Vagina (tissue), 2 donors: ENCODE measurements around the gene CSRNP3.

ENCODE experiments used
- POLR2A ChIP-seq, 2 donors: fragments of 450-650 bp; IDR thresholded peaks; one replicate each; pipeline ENCODE4 v1.6.1; 2017; ENCODE audit warnings: antibody characterized with exemption in 2 of 2, mild to moderate bottlenecking in 2 of 2, moderate library complexity in 2 of 2
- POLR2AphosphoS5 ChIP-seq, 2 donors: sonication (generic); formaldehyde crosslinking; IDR thresholded peaks; one replicate each; pipeline ENCODE4 v1.9.0; 2017; ENCODE audit warnings: antibody characterized with exemption in 2 of 2, mild to moderate bottlenecking in 2 of 2, low read depth in 1 of 2; ENCODE audit not compliant: insufficient read depth in 1 of 2
- TF ChIP-seq, protein P1 (sequence below), 3 experiments: fragments of 450-650 bp in 2 of 3; fragments of 200-600 bp in 1 of 3; sonication (generic) in 1 of 3; IDR thresholded peaks; one replicate each; pipeline ENCODE4 v1.5.1; 2017 to 2019; ENCODE audit warnings: antibody characterized with exemption in 3 of 3, mild to moderate bottlenecking in 2 of 3, moderate library complexity in 2 of 3

GRCh38 chr2:165640247-165640929, 170.9 kb downstream of the CSRNP3 start:
- TF ChIP-seq POLR2A (IDR thresholded peaks at IDR 0.05): no peak
- TF ChIP-seq, protein P1, sequence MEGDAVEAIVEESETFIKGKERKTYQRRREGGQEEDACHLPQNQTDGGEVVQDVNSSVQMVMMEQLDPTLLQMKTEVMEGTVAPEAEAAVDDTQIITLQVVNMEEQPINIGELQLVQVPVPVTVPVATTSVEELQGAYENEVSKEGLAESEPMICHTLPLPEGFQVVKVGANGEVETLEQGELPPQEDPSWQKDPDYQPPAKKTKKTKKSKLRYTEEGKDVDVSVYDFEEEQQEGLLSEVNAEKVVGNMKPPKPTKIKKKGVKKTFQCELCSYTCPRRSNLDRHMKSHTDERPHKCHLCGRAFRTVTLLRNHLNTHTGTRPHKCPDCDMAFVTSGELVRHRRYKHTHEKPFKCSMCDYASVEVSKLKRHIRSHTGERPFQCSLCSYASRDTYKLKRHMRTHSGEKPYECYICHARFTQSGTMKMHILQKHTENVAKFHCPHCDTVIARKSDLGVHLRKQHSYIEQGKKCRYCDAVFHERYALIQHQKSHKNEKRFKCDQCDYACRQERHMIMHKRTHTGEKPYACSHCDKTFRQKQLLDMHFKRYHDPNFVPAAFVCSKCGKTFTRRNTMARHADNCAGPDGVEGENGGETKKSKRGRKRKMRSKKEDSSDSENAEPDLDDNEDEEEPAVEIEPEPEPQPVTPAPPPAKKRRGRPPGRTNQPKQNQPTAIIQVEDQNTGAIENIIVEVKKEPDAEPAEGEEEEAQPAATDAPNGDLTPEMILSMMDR (IDR thresholded peaks at IDR 0.05): no peak
- no peak for TF ChIP-seq POLR2AphosphoS5 (IDR thresholded peaks at IDR 0.05; ENCODE audit: insufficient read depth in 1 of 2, low read depth in 1 of 2)
